Adrenal gland (tissue), 12 donors: ENCODE data around the gene CDC27. TPM values are rescaled to one million over a fixed set of nuclear protein-coding genes. Genes with fewer than 3 reads are reported as not detected.
"Not testable (repeated sequence)": the region's sequence is repeated elsewhere in the genome, so short reads cannot be mapped to it uniquely, and the experiment has no call there.

Experiments used
- DNase-seq, 7 donors: peaks; one replicate each; pipeline ENCODE4 v3.0.0-alpha.2; 2019 to 2020
- H3K27ac ChIP-seq, 5 donors: fragments of 200-600 bp; sonication (generic) in 4 of 5; 1 replicate in 3 of 5; 2 replicates in 2 of 5; pipeline versions ENCODE4 v1.5.1 to v1.8.0; 2016 to 2020; ENCODE audit warnings: mild to moderate bottlenecking in 1 of 5
- H3K27me3 ChIP-seq: fragments of 200-600 bp; 2 replicates; pipeline ENCODE4 v1.8.0; 2021
- H3K36me3 ChIP-seq, 2 donors: fragments of 200-600 bp; replicated peaks in 1 of 2; 1 replicate in 1 of 2; 2 replicates in 1 of 2; pipeline versions ENCODE4 v1.5.1 to v1.8.0; 2018 to 2022
- H3K4me1 ChIP-seq, 2 donors: fragments of 200-600 bp; replicated peaks in 1 of 2; 1 replicate in 1 of 2; 2 replicates in 1 of 2; pipeline versions ENCODE4 v1.5.1 to v1.8.0; 2018 to 2021
- H3K4me3 ChIP-seq, 4 donors: fragments of 200-600 bp; sonication (generic) in 3 of 4; one replicate each; pipeline ENCODE4 v1.5.1; 2016 to 2018
- H3K9me3 ChIP-seq, 3 donors: fragments of 200-600 bp; sonication (generic) in 1 of 3; replicated peaks in 1 of 3; 1 replicate in 2 of 3; 2 replicates in 1 of 3; pipeline versions ENCODE4 v1.5.1 to v1.8.0; 2016 to 2021
- CTCF ChIP-seq, 6 experiments: fragments of 450-650 bp in 4 of 6; fragments of 200-600 bp in 2 of 6; sonication (generic) in 1 of 6; IDR thresholded peaks; 1 replicate in 5 of 6; 2 replicates in 1 of 6; pipeline versions ENCODE4 v1.5.1 to v1.8.0; 2016 to 2021; ENCODE audit warnings: antibody characterized with exemption in 6 of 6, mild to moderate bottlenecking in 2 of 6, moderate library complexity in 1 of 6
- POLR2A ChIP-seq, 2 donors: fragments of 450-650 bp; IDR thresholded peaks; one replicate each; pipeline ENCODE4 v1.6.1; 2017; ENCODE audit warnings: antibody characterized with exemption in 2 of 2, mild to moderate bottlenecking in 2 of 2, moderate library complexity in 1 of 2
- WGBS, 4 donors: extraction: QIAGEN DNeasy Blood & Tissue Kit in 2 of 4; methylation state at CpG; one replicate each; pipeline versions ENCODE4 v1.1.5 to v1.1.7; 2013 to 2017; 5-methylcytosine and 5-hydroxymethylcytosine counted together
- intact Hi-C, 2 donors: fragments of 100-400 bp; cut with DNase I; formaldehyde crosslinking; loops; one replicate each; pipeline versions ENCODE4 v1.14.1 to v1.15.0; 2022 to 2023
- polyA plus RNA-seq, 3 donors: library from polyadenylated mRNA; stranded (reverse); fragments of 200-250 nt in 2 of 3; fragments of 350-450 nt in 1 of 3; fragmentation: Illumina TruSeq in 1 of 3; extraction: RNeasy Lipid Tissue Mini Kit (QIAGEN cat#74804) in 1 of 3; gene quantifications; one replicate each; pipeline ENCODE4 v1.2.3, GENCODE V29; 2013 to 2014
- total RNA-seq, 9 donors: library from RNA; depleted of rRNA in 4 of 9; stranded (reverse); fragments of >200 nt in 4 of 9; fragments of 120-200 nt in 1 of 9; fragmentation: NEBNext Ultra II Directional in 1 of 9; extraction: Animal tissue kit (Norgen Biotek cat#: 25700) in 1 of 9; gene quantifications; one replicate each; pipeline versions ENCODE4 v1.1.0 to v1.2.4, GENCODE V29; 2013 to 2023
- donor health status: healthy with polysubstance abuse.
- donor health status: Bipolar disorder and iron deficiency.
- donor health status: DM: yes; HTN: yes; CAD: no.
- donor health status: DM: no; HTN: no; CAD: no.
- donor health status: DM: no; HTN: no; CAD: no.
- donor health status: DM: yes; HTN: yes; CAD: no.

CDC27 gene
- total and polyA plus RNA-seq, 12 donors: 13.5 to 153 (median 73.2) TPM

GRCh38 chr17:47225436-47225858, 36.4 kb upstream of the CDC27 start:
- H3K36me3 ChIP-seq: no peaks in the 10 kb centered on the region
- H3K9me3 ChIP-seq: no peaks in the 10 kb centered on the region
- intact Hi-C loops: no loop called here
- H3K4me1 ChIP-seq: peaks cover 6 to 27% of the 10 kb centered on the region in 2 donors
- peak; percentile 68 to 92 (median 86) for DNase-seq
- no peaks in the 10 kb centered on the region for H3K27me3 ChIP-seq
- peak overlapping the region; percentile 52 to 88 (median 64) for H3K27ac ChIP-seq
- H3K4me3 ChIP-seq: no peak overlapping the region
- WGBS, 4 donors: 20 to 31% (median 25%) methylated on average over 3 of the region's 3 CpGs
- no peak for TF ChIP-seq CTCF (IDR thresholded peaks at IDR 0.05)
- TF ChIP-seq POLR2A (IDR thresholded peaks at IDR 0.05): no peak

GRCh38 chr17:47224966-47225365, 35.9 kb upstream of the CDC27 start:
- WGBS, 4 donors: 10 to 36% (median 13%) methylated on average over 1 of the region's 1 CpG
- no peak overlapping the region for H3K4me3 ChIP-seq
- H3K36me3 ChIP-seq: no peaks in the 10 kb centered on the region
- no peaks in the 10 kb centered on the region for H3K9me3 ChIP-seq
- no peak for TF ChIP-seq CTCF (IDR thresholded peaks at IDR 0.05)
- no peak for TF ChIP-seq POLR2A (IDR thresholded peaks at IDR 0.05)
- intact Hi-C loops: no loop called here
- peaks cover 6 to 24% of the 10 kb centered on the region in 2 donors for H3K4me1 ChIP-seq
- no peak for DNase-seq
- H3K27ac ChIP-seq: peak overlapping the region; percentile 18 to 88 (median 64)
- no peaks in the 10 kb centered on the region for H3K27me3 ChIP-seq

GRCh38 chr17:47224077-47224476, 35.0 kb upstream of the CDC27 start:
- DNase-seq, H3K27me3 ChIP-seq, H3K9me3 ChIP-seq, H3K36me3 ChIP-seq, H3K4me3 ChIP-seq, intact Hi-C loops: not testable (repeated sequence)
- WGBS, 4 donors: 87 to 100% (median 99%) methylated on average over 2 of the region's 2 CpGs
- Histone ChIP-seq H3K4me1 (peaks cover 6 to 22% of the 10 kb centered on the region in 2 donors), H3K27ac (peak overlapping the region in 2 of 5 donors; percentile 76 to 88)

DNA sequence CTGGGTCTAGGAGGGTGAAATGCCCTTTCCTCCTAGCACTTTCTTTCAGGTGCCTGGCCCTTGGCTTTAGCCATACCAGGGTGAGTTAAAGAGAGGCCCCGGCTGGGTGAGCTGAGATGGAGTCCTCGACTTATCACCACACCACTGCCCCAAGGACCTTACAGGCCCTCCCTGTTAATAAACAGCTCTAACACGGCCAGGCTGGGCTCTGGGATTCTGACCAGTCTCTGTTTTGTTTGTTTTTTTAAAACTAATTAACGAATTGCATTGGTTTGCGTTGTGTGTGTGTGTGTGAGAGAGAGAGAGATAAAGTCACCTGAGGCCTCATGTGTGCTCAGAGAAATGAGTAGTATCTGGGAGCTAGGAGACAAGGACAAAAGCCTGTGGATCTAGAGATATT, 34.4 kb upstream of the CDC27 start:
- no peak for DNase-seq
- 83 to 96% (median 91%) methylated on average over 5 of the region's 5 CpGs for WGBS, 4 donors
- H3K4me1 ChIP-seq: peaks cover 6 to 22% of the 10 kb centered on the region in 2 donors
- H3K27me3 ChIP-seq: no peaks in the 10 kb centered on the region
- H3K4me3 ChIP-seq: no peak overlapping the region
- H3K9me3 ChIP-seq: no peaks in the 10 kb centered on the region
- intact Hi-C loops: no loop called here
- H3K27ac ChIP-seq: no peak overlapping the region
- H3K36me3 ChIP-seq: no peaks in the 10 kb centered on the region
- no peak for TF ChIP-seq POLR2A (IDR thresholded peaks at IDR 0.05)
- TF ChIP-seq CTCF (IDR thresholded peaks at IDR 0.05): no peak

- Histone ChIP-seq H3K4me3 (no peak overlapping the region), H3K36me3 (no peaks in the 10 kb centered on the region), H3K27me3 (no peaks in the 10 kb centered on the region), H3K9me3 (no peaks in the 10 kb centered on the region), H3K27ac (no peak overlapping the region), H3K4me1 (peaks cover 6 to 22% of the 10 kb centered on the region in 2 donors)
- 67 to 91% (median 82%) methylated on average over 3 of the region's 3 CpGs for WGBS, 4 donors
- no peak for DNase-seq
- TF ChIP-seq POLR2A (IDR thresholded peaks at IDR 0.05): no peak
- TF ChIP-seq CTCF (IDR thresholded peaks at IDR 0.05): no peak
- intact Hi-C loops: no loop called here
Observed at GRCh38 chr17:47223007-47223406, 33.9 kb upstream of the CDC27 start.
